Cardiac fibroblast (primary cell): Measurements from ENCODE around the gene HYAL1.
A peak's percentile ranks its signal among the peaks of the same experiment; 100 is the strongest.

Source experiments
- DNase-seq, 2 donors: peaks; one replicate each; pipeline versions ENCODE4 v3.0.0 to v3.0.0-alpha.2; 2010; ENCODE audit warnings: low read depth in 2 of 2
- H3K4me3 ChIP-seq, 2 donors: replicated peaks in 1 of 2; 1 replicate in 1 of 2; 2 replicates in 1 of 2; pipeline ENCODE4 v1.5.1; 2011; ENCODE audit warnings: low read depth in 2 of 2, low read length in 2 of 2, mild to moderate bottlenecking in 2 of 2, moderate library complexity in 1 of 2
- CTCF ChIP-seq: IDR thresholded peaks from one replicate; pipeline ENCODE4 v1.5.1; 2011; ENCODE audit warnings: low read depth, mild to moderate bottlenecking, low read length, inconsistent platforms

HYAL1 gene

GRCh38 chr3:50325497-50326181 lies 22.3 kb upstream of the HYAL1 start:
- no peak overlapping the region for H3K4me3 ChIP-seq
- no peak for DNase-seq
- TF ChIP-seq CTCF: no peak

DNA sequence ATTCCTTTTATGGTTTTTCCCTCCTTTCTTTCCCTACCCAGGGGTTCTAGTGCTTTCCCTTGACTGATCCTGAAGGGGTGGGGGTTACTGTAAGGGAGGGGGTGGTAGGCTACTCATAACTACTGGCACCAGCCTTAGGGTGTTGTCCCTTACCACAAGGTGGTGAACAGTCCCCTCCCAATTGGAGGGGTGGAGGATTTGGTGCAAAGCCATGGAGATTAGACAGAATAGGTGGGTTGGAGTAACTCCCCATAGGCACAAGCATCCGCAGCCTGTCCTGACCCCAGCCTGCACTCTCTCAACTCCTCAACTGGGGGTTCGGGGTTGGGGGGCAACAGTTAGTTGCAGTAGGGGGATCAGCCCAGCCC lies 21.7 kb upstream of the HYAL1 start:
- no peak for TF ChIP-seq CTCF
- H3K4me3 ChIP-seq: no peak overlapping the region
- DNase-seq: no peak

DNA sequence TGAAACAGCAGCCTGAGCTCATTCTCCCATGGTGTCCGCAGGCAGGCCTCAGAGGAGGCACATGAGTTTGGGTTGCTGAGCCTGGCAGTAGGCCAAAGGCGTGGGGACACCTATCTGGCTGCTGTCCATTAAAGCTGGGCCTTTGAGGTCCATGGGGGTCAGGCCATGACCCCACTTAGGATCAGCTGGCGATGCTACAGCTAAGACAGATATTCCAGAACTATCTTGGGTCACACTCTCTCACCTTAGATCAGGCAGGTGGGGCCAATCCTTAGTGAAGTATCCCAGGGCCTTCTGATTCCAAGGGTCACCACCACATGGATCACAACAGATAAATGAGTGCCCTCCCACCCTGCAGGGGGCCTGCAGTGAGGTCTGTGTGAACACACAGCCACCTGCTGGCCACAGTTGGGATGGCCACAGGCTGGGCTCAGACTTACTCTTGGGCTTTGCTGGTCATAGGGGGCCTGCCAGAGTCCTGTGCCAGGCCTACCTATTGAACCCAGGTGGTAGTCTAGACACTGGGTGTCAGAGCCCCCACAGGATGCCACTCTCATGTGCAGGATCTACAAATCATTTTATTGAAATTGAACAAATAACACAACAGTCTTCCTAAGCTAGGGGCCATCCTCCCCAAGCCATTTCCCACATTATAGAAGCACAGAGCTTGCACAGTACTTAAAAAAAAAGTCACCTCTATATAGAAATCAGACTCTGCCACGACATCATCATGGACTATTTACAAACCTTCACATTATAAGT lies 21.2 kb upstream of the HYAL1 start:
- no peak overlapping the region for H3K4me3 ChIP-seq
- peak; percentile 67 to 72 for DNase-seq
- peak; percentile 94 for TF ChIP-seq CTCF

DNA sequence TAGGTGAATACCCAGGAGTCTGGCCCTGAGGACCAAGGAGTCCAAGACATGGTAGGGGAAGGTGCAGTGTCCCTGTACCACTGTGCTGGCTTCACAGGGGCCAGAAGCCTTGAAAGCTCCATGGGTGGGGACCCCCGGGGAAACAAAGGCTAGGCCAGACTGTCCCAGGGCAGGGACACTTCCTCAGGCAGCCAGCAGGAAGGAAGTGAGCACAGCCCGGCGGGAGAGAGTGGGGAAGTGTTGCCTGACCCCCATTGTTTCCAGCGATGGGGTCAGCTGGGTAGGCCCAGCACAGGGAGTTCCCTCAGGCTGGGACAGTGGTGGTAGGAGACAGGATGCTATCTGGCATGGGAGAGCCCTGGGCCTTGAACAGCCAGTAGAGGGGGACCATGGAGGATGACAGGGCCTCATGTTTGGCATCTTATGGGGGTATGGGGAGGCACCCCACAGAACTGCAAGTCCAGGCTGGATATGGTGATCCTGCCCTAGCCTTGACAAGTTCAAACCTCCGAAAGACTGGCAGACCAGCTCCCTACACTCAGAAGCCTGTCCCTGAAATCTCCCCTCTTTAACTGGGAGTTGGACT lies 20.3 kb upstream of the HYAL1 start:
- peak; percentile 23 to 38 for DNase-seq
- no peak overlapping the region for H3K4me3 ChIP-seq
- peak; percentile 9 for TF ChIP-seq CTCF

- H3K4me3 ChIP-seq: no peak overlapping the region
These were observed 19.8 kb upstream of the HYAL1 start for GRCh38 chr3:50323092-50323600.

More at GRCh38 chr3:50323092-50323600, 19.8 kb upstream of the HYAL1 start:
- peak; percentile 45 to 47 for DNase-seq
- no peak for TF ChIP-seq CTCF
